MM.1S (cell line): Measurements from ENCODE around the gene DCAF15.

Experiments
- CTCF ChIP-seq: fragments of 300-600 bp; sonication (generic); IDR thresholded peaks from 2 replicates; pipeline ENCODE4 v1.5.1; 2016; ENCODE audit warnings: antibody characterized with exemption, low read length, mixed read lengths
- EZH2 ChIP-seq: fragments of 300-600 bp; sonication (generic); optimal IDR thresholded peaks from 2 replicates; pipeline ENCODE3; 2017; ENCODE audit warnings: low read depth, mild to moderate bottlenecking, antibody characterized with exemption, low read length, mixed read lengths
- EZH2phosphoT487 ChIP-seq: fragments of 300-600 bp; sonication (generic); IDR thresholded peaks from 2 replicates; pipeline ENCODE4 v1.6.1; 2018; ENCODE audit warnings: antibody characterized with exemption, low read length

GRCh38 chr19:13932911-13933393, 19.4 kb upstream of the DCAF15 start:
- TF ChIP-seq CTCF (no peak), EZH2 (no peak), EZH2phosphoT487 (no peak)
